Cardiac muscle cell (in vitro differentiated cells and primary cell): ENCODE data around the gene UROD. TPM values are rescaled to one million over a fixed set of nuclear protein-coding genes. Genes with fewer than 3 reads are reported as not detected.
"Not testable (repeated sequence)": the region's sequence is repeated elsewhere in the genome, so short reads cannot be mapped to it uniquely, and the experiment has no call there.

Source experiments
- DNase-seq, 2 donors: peaks; one replicate each; pipeline versions ENCODE4 v3.0.0 to v3.0.0-alpha.2; 2010 to 2017; ENCODE audit warnings: low read depth in 1 of 2, low spot score in 1 of 2
- H3K27ac ChIP-seq: fragments of 200-600 bp; sonication (generic); 2 replicates; pipeline ENCODE4 v1.5.1; 2016
- H3K27me3 ChIP-seq: fragments of 200-600 bp; sonication (generic); 2 replicates; pipeline ENCODE4 v1.6.0; 2016; ENCODE audit warnings: control low read depth
- H3K36me3 ChIP-seq: fragments of 200-600 bp; sonication (generic); 2 replicates; pipeline ENCODE4 v1.5.1; 2016; ENCODE audit warnings: control low read depth
- H3K4me1 ChIP-seq: fragments of 200-600 bp; sonication (generic); 2 replicates; pipeline ENCODE4 v1.8.1; 2017; ENCODE audit warnings: low read depth, mild to moderate bottlenecking, mixed run types
- H3K4me3 ChIP-seq: fragments of 200-600 bp; sonication (generic); 2 replicates; pipeline ENCODE4 v1.5.1; 2016; ENCODE audit warnings: mild to moderate bottlenecking
- H3K9me3 ChIP-seq: fragments of 200-600 bp; sonication (generic); 2 replicates; pipeline ENCODE4 v1.5.1; 2017; ENCODE audit warnings: low read depth, mild to moderate bottlenecking, control low read depth
- CTCF ChIP-seq: IDR thresholded peaks from 2 replicates; pipeline ENCODE4 v1.5.1; 2012; ENCODE audit warnings: low read depth, mild to moderate bottlenecking, low read length
- polyA plus RNA-seq: library from polyadenylated mRNA; unstranded; fragments of >200 nt; fragmentation: Nextera tagmentation; extraction: Ambion mirVana; gene quantifications from 2 replicates; pipeline ENCODE4 v1.2.1, GENCODE V29; 2016
- total RNA-seq: library from RNA; depleted of rRNA; stranded (reverse); fragments of >200 nt; gene quantifications from 2 replicates; pipeline ENCODE4 v1.2.3, GENCODE V29; 2016

Gene UROD
- total and polyA plus RNA-seq, 2 experiments from 2014 or later = 110 to 237 TPM

- Histone ChIP-seq H3K4me3 (no peak overlapping the region), H3K36me3 (peaks cover 8% of the 10 kb centered on the region), H3K9me3 (no peaks in the 10 kb centered on the region), H3K4me1 (no peaks in the 10 kb centered on the region), H3K27me3 (no peaks in the 10 kb centered on the region), H3K27ac (no peak overlapping the region)
- no peak for TF ChIP-seq CTCF
- no peak for DNase-seq
Measured at GRCh38 chr1:45059829-45060228, 47.8 kb downstream of the UROD start.

- not testable (repeated sequence) for H3K27me3 ChIP-seq, H3K27ac ChIP-seq, H3K4me3 ChIP-seq, H3K36me3 ChIP-seq, H3K4me1 ChIP-seq, DNase-seq, H3K9me3 ChIP-seq
Measured at GRCh38 chr1:45062463-45062862, 50.4 kb downstream of the UROD start.

GRCh38 chr1:45065083-45065482 lies 53.0 kb downstream of the UROD start:
- no peaks in the 10 kb centered on the region for H3K36me3 ChIP-seq
- no peaks in the 10 kb centered on the region for H3K27me3 ChIP-seq
- no peak for DNase-seq
- no peak overlapping the region for H3K27ac ChIP-seq
- H3K4me3 ChIP-seq = no peak overlapping the region
- H3K4me1 ChIP-seq = no peaks in the 10 kb centered on the region
- TF ChIP-seq CTCF = no peak
- no peaks in the 10 kb centered on the region for H3K9me3 ChIP-seq

Other genes with a start within 250 kb of the UROD start
- 2,166 and 2,475 TPM in 2 replicates for gene RPS8, start 236.7 kb upstream of the UROD start, total RNA-seq
- 534 and 651 TPM in 2 replicates for gene RPS8, start 236.7 kb upstream of the UROD start, polyA plus RNA-seq
- 0.32 and 0.98 TPM in 2 replicates for gene BEST4, start 224.1 kb upstream of the UROD start, total RNA-seq
- gene BEST4, start 224.1 kb upstream of the UROD start, polyA plus RNA-seq = 1.4 and 1.5 TPM in 2 replicates
- 6.2 and 9.5 TPM in 2 replicates for gene PLK3, start 211.9 kb upstream of the UROD start, total RNA-seq
- 6.3 and 12.4 TPM in 2 replicates for gene PLK3, start 211.9 kb upstream of the UROD start, polyA plus RNA-seq
- gene DYNLT4, start 204.9 kb upstream of the UROD start, total RNA-seq = 0.32 TPM in 1 of 2 replicates, not detected in the other
- 0.43 and 0.95 TPM in 2 replicates for gene DYNLT4, start 204.9 kb upstream of the UROD start, polyA plus RNA-seq
- gene BTBD19, start 203.7 kb upstream of the UROD start, total RNA-seq = 1.3 and 3.4 TPM in 2 replicates
- 0.98 and 2.1 TPM in 2 replicates for gene BTBD19, start 203.7 kb upstream of the UROD start, polyA plus RNA-seq
- 0.53 and 0.66 TPM in 2 replicates for gene PTCH2, start 169.0 kb upstream of the UROD start, total RNA-seq
- 0.65 and 0.97 TPM in 2 replicates for gene PTCH2, start 169.0 kb upstream of the UROD start, polyA plus RNA-seq
- gene EIF2B3, start 25.7 kb upstream of the UROD start, total RNA-seq = 20.7 and 22.8 TPM in 2 replicates
- gene EIF2B3, start 25.7 kb upstream of the UROD start, polyA plus RNA-seq = 39.7 and 62.6 TPM in 2 replicates
- gene HECTD3, start 930 bp upstream of the UROD start, total RNA-seq = 22.5 TPM in 2 replicates
- gene HECTD3, start 930 bp upstream of the UROD start, polyA plus RNA-seq = 22.5 and 28.1 TPM in 2 replicates
- 6.6 and 10.3 TPM in 2 replicates for gene ZSWIM5, start 194.4 kb downstream of the UROD start, total RNA-seq
- gene ZSWIM5, start 194.4 kb downstream of the UROD start, polyA plus RNA-seq = 7.6 and 8.6 TPM in 2 replicates